GM19395 (cell line): ENCODE results near the gene LRMDA.

Experiments
- ATAC-seq: cut with Tn5 transposase; IDR thresholded peaks from one replicate; pipeline ENCODE4 v1.9.1; 2021; ENCODE audit warnings: mild to moderate bottlenecking, moderate library complexity; ENCODE audit not compliant: unreplicated experiment

LRMDA gene

DNA sequence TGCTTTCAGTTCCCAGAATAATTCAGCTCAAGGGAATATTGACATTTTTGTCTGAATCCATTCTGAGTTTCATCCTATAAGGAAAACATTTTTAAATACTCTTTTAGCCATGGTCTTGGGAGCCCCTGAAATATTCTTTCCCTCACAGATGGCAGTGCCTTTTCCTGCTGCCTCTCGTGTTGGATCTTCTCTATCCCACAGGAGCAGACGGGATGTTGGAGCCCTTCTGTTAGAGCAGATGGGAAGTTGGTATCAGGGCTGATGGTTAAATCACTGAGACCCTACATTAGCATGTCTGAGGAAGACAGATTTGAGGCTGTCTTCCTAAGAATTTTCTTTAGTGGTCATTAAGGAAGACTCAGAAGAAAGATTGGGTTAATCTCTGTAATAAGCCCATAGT lies 737.8 kb downstream of the LRMDA start:
- no peak for ATAC-seq

GRCh38 chr10:76172020-76172419 lies 740.6 kb downstream of the LRMDA start:
- ATAC-seq = no peak

GRCh38 chr10:76175533-76176165 lies 744.2 kb downstream of the LRMDA start:
- no peak for ATAC-seq

DNA sequence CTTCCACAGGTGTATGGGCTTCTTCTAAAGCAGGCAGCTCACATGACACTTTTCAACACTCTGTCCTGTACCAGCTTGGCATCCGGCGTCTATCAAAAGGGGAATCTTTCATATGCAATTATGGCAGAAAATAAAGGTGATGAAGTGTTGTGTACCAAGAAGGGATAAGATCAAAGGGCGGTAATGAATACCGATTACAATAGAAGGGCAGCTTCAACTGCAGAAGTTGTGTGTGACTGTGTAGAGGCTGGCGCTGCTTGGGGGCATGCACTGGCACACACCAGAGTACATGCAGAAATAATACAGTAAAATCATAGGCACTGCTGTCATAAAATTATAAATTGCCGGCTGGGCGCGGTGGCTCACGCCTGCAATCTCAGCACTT lies 744.7 kb downstream of the LRMDA start:
- ATAC-seq = no peak

DNA sequence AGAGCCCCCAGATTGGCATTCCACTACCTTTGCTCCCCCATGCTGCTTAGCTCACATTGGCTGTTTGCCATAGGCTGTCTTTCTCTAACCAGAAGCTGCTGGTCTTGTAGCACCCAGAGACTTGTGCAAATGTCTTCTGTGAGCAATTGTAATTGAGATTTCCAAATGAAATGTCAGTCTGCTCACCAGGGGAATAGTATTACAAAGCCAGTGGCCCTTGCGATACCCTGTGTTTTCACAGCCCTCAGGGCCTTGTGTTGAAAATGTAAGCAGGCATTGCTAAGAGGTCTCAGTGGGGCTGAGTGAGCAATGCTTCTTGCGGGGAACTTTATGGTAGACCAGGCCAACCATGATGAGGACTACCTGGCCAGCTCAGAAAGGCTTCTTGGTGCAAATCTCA lies 746.5 kb downstream of the LRMDA start:
- no peak for ATAC-seq

DNA sequence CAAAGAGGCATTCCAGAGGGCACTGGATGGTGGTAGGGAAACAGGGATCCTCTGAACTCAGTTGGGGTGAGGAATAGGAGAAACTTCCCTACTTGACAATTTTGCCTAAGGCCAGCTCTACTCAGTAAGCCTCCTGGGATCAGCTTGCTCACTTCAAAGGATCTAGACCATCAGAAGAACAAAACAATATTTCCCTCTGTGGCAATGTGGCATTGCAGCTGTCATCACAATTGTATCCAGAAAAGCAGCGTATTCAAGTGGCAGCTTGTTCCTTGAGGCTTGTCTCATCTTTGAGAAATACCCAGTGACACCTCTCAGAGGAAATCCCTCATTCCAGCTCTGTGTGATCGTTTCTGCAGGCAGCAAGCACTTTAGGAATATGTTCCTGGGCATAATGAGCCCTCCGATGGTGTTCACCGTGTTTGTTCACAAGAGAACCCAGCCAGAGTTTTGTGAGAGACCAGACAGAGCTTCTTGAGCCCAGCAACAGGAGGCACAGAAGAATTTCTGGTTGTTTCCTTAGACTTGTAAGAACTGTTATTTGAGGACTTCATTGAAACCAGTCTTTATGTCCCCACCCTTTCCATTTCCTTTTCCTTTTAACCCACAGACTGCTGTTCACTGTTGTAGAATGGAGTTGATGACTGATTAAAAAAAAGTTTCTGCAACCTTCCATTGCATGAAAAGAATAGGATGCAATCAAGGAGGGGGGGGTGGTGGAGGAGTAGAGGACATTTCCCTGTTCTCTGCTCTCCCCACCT lies 747.3 kb downstream of the LRMDA start:
- no peak for ATAC-seq

- ATAC-seq = no peak
Measured at GRCh38 chr10:76179806-76180205, 748.4 kb downstream of the LRMDA start.

DNA sequence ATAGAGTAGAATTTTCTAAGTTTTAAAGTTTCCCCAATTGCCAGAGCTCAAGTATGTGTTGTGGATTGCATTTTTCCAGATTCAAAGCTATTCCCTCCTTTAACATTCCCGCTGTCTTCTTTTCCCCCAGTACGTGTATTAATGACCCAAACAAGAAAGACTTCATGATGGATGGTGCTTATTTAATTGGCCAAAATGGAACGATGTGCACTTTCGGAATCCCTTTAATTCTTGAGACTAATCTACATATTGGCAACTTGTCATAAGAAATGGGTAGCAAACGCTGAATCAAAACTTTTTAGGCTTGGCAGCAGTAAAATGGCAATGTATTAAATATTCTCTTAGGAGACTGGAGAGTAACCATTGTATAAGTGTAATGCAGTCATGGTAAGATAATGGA lies 753.2 kb downstream of the LRMDA start:
- ATAC-seq = no peak

GRCh38 chr10:76185471-76186301 lies 754.3 kb downstream of the LRMDA start:
- ATAC-seq = no peak

GRCh38 chr10:76188216-76188615 lies 756.8 kb downstream of the LRMDA start:
- ATAC-seq = no peak

DNA sequence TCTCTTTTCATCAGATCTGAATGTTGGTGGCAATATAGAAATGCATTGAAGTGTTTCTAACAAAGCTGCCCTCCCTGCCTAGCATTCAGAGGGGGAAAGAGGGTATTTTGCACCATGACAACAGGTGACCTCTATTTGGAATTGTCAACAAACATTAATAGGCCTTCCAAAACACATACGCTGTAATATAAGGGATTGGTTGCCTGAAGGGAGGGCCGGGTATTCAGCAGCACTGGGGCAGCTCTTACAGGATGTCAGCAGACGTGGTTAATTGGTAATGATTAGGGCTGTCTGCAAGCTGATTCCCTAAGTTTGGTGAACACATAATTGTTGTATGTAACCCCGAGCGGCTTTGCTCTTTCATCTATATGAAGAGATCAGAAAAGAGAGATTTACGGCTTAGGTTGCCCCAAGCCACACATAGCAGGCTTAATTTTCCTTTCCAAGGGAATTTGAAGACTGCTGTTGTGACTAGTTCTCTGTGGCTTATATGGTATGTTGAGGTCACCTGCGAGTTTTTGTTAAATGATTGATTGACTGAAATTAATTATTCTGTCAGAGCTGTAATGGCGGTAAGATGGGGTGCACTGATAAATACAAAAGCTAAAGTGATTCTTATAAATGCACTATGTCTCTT lies 759.3 kb downstream of the LRMDA start:
- ATAC-seq = no peak

GRCh38 chr10:76191336-76191735 lies 759.9 kb downstream of the LRMDA start:
- ATAC-seq = no peak

- ATAC-seq = no peak
Measured at GRCh38 chr10:76192151-76192550, 760.7 kb downstream of the LRMDA start.

DNA sequence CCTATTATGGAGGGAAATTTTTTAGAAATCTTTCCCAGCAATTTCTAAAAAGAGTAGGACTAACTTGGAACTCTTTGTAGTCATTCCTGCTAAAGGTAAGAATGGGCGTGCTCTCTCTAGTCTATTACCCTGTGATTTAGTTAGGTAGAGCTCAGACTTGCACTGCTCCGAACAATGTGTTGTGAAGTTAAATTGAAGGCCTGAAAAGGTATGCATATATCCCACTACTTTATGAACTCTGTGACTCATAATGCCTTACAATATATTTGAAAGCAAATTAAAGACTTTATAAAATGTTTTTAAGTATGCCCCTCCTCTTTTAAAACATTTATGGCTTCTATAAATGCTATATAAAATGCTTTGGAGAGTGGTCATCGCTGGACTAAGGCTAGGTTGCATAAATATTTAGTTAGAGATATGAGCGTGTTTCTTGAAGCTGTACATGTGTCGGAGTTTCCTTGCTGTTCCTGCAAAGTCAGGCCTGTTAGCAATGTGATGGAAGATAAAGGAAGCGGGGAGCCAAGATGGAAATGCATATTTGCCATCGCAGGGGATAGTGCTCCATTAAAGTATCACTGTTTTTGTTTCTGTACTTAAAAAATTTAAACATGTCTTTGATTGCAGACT lies 761.4 kb downstream of the LRMDA start:
- no peak for ATAC-seq

DNA sequence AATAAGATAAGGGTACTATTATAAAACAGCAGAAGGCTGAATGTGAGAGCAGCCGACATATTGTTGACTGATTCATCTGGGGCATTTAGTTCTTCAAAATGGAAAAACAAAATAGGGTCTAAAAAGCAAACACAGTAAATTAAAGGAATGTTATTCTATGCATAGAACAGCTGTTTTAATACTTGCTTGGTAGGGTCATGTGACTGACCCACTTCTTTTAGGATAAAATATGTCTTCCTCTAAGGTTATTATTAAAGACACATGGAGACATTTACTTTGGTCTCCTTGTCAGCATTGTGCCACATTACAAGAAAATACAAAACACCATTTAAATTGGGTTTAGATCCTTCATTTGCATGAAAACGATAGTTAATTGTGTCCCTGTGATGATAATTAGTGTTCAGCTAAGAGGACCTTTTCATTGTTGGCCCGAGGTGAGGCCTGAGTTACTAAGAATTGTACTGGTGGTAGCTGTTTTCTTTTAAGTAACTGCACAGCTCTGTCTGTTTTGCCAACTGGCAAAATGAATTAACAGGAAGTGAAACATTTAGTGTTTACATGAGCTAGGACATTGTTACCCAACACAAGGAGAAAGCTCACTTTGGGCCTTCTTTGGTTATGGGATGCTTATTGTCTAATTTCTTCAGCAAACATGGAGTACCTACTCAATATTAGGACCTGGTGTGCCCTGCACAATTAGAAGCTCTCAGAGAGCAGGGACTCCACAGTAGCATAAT lies 764.4 kb downstream of the LRMDA start:
- no peak for ATAC-seq

- ATAC-seq = no peak
Measured at GRCh38 chr10:76197293-76197692, 765.9 kb downstream of the LRMDA start.

- no peak for ATAC-seq
Measured at GRCh38 chr10:76198287-76199035, 767.0 kb downstream of the LRMDA start.

DNA sequence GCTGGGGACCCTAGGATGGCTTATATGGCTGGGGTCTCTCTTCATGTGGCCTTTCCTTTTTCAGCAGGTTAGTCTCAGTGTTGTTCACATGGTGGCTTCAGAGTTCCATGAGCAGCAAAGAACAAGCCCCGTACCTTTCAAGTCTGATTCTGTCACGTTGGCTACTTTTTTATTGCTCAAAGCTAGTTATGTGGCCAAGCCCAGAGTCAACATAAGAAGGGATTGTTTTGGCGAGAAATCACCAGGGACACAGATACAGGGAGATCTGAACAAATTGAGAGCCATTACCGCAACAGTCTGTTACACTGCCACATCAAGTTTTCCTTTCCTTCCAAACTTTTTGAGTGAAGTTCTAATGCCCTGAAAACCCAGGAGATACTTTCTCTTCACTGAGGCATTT lies 770.5 kb downstream of the LRMDA start:
- no peak for ATAC-seq

GRCh38 chr10:76202777-76203176 lies 771.4 kb downstream of the LRMDA start:
- no peak for ATAC-seq

- ATAC-seq = no peak
Measured at GRCh38 chr10:76205361-76205760, 773.9 kb downstream of the LRMDA start.
